ENCODE results near the gene ITPR1. TPM values are rescaled to one million over a fixed set of nuclear protein-coding genes. Genes with fewer than 3 reads are reported as not detected.

ITPR1 gene
- total RNA-seq, 1 donor from 2014 or later: 45.9 TPM

DNA sequence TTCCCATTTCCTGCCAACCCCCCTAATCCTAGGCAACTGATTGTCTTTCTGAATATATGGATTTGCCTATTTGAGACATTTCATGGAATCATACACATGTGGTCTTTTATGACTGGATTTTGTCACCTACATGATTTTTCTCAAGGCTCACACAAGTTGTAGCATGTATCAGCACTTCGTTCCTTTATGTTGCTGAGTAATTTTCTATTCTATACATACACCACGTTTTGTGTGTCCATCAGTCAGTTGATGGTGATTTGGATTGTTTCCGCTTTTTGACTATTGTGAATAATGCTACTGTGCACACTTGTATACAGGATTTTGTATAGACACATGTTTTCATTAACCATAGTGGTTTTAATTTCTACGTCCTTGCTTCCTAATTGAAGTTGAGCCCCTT lies 203.1 kb downstream of the ITPR1 start:
- no peaks in the 10 kb centered on the region for H3K27me3 Mint-ChIP-seq
- H3K4me3 Mint-ChIP-seq: no peak overlapping the region
- no peaks in the 10 kb centered on the region for H3K9me3 Mint-ChIP-seq
- peaks cover 16% of the 10 kb centered on the region for H3K36me3 Mint-ChIP-seq
- no peaks in the 10 kb centered on the region for H3K4me1 Mint-ChIP-seq (ENCODE audit: unreplicated experiment)
- DNase-seq (ENCODE audit: extremely low spot score, unreplicated experiment): no peak
- no peak overlapping the region for H3K27ac Mint-ChIP-seq
- TF ChIP-seq, protein P1, sequence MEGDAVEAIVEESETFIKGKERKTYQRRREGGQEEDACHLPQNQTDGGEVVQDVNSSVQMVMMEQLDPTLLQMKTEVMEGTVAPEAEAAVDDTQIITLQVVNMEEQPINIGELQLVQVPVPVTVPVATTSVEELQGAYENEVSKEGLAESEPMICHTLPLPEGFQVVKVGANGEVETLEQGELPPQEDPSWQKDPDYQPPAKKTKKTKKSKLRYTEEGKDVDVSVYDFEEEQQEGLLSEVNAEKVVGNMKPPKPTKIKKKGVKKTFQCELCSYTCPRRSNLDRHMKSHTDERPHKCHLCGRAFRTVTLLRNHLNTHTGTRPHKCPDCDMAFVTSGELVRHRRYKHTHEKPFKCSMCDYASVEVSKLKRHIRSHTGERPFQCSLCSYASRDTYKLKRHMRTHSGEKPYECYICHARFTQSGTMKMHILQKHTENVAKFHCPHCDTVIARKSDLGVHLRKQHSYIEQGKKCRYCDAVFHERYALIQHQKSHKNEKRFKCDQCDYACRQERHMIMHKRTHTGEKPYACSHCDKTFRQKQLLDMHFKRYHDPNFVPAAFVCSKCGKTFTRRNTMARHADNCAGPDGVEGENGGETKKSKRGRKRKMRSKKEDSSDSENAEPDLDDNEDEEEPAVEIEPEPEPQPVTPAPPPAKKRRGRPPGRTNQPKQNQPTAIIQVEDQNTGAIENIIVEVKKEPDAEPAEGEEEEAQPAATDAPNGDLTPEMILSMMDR (conservative IDR thresholded peaks at IDR 0.05): no peak

DNA sequence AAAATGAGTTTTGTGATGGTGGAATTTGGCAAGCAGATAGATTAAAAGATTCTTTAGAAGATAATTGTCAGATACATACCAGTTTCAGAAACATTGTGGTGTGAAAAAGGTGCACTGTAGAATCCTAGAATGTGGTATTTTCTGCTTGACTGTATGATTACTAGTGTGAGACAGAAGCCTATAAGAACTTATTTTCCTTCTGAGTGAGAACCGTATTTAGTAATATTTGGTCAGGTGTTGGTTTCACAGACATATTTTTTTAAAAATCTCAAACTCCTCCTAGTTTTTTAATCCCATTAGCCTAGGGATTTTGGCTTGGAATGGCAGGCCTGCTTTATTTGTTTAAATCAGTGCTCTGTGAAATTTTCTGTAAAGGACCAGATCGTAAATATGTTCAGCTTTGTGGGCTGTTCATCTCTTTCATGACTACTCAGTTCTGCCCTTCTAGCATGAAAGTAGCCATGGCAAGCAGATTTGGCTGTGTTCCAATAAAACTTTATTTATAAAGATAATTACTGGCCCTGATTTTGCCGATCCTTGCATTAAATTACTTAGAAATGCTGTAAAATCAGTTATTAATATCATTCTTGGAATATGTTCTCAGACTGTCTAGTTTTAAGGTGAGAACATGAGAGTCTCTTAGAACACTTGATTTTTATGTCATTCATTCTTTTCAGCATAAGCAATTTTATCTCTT lies 205.1 kb downstream of the ITPR1 start:
- H3K4me3 Mint-ChIP-seq: no peak overlapping the region
- no peaks in the 10 kb centered on the region for H3K4me1 Mint-ChIP-seq (ENCODE audit: unreplicated experiment)
- TF ChIP-seq, protein P1 (conservative IDR thresholded peaks at IDR 0.05): no peak
- DNase-seq (ENCODE audit: extremely low spot score, unreplicated experiment): no peak
- H3K27ac Mint-ChIP-seq: no peak overlapping the region
- H3K36me3 Mint-ChIP-seq: peaks cover 12% of the 10 kb centered on the region
- no peaks in the 10 kb centered on the region for H3K9me3 Mint-ChIP-seq
- H3K27me3 Mint-ChIP-seq: no peaks in the 10 kb centered on the region

DNA sequence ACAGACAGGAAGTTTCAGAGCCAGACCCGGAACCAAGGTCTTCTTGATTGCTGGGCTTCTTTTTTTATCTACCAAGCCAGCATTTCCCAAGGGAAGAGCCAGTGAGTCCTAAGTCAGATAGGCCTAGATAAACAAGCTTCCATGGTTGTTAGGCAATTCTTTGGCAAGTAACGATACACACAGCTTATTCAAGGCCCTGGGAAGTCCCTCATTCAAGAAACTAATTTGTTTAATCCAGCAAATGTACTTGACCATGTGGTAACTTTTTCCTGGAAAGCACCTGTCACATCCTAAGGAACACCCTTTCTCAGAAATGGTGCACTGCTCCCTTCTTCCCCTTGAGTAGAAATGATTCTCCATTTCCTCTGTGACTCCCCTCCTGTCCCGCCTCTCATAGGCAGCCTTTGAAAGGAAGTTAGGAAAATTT lies 209.9 kb downstream of the ITPR1 start:
- Mint-ChIP-seq H3K27ac (no peak overlapping the region), H3K4me1 (ENCODE audit: unreplicated experiment) (no peaks in the 10 kb centered on the region), H3K9me3 (no peaks in the 10 kb centered on the region), H3K36me3 (peaks cover 30% of the 10 kb centered on the region), H3K27me3 (no peaks in the 10 kb centered on the region), H3K4me3 (no peak overlapping the region)
- TF ChIP-seq, protein P1 (conservative IDR thresholded peaks at IDR 0.05): no peak
- DNase-seq (ENCODE audit: extremely low spot score, unreplicated experiment): no peak

DNA sequence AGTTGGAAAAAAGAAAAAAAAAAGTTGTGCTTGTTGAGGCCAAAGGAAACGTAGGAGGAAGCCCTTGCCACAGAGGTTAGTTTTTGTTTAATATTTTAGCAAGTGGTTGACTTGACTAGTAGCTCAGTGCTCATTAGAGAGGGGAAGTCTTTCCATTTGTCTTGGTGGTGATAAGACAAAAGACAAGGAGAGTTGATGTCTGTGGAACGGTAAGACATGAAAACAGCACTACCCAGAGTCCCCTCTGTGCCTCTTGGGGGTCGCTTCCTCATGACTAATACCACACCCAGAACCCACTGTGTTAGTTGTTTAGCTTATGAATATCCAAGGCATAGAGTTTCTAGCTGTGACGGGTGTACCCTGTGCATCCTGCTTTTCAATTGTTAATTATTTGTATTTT lies 211.4 kb downstream of the ITPR1 start:
- Mint-ChIP-seq H3K4me1 (ENCODE audit: unreplicated experiment) (no peaks in the 10 kb centered on the region), H3K27ac (no peak overlapping the region), H3K4me3 (no peak overlapping the region), H3K27me3 (no peaks in the 10 kb centered on the region), H3K36me3 (peaks cover 30% of the 10 kb centered on the region), H3K9me3 (no peaks in the 10 kb centered on the region)
- DNase-seq (ENCODE audit: extremely low spot score, unreplicated experiment): no peak
- TF ChIP-seq, protein P1 (conservative IDR thresholded peaks at IDR 0.05): no peak

DNA sequence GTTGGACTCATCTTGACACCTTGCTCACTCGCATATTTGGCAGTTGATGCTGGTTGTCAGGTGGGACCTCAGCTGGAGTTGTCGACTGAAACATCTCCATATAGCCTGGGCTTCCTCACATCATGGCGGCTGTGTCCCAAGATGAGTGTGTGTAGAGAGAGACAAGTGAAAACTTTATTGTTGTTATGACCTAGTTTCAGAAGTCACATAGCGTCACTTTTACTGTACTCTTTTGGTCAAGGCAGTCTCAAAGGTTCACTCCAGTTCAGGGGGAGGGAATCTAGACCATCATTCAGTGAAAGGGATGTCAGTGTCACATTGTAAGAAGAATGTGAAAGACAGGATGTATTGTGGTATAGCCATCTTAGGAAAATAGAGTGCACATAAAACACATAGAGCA lies 214.2 kb downstream of the ITPR1 start:
- Mint-ChIP-seq H3K27me3 (no peaks in the 10 kb centered on the region), H3K4me3 (no peak overlapping the region), H3K27ac (no peak overlapping the region), H3K4me1 (ENCODE audit: unreplicated experiment) (peaks cover 13% of the 10 kb centered on the region), H3K36me3 (peaks cover 22% of the 10 kb centered on the region), H3K9me3 (no peaks in the 10 kb centered on the region)
- TF ChIP-seq, protein P1 (conservative IDR thresholded peaks at IDR 0.05): no peak
- DNase-seq (ENCODE audit: extremely low spot score, unreplicated experiment): no peak

All from type B pancreatic cell (in vitro differentiated cells).